NCI-H128 (cell line): ENCODE results near the gene TARS2.

Experiments used
- DNase-seq: peaks from one replicate; lab custom pipeline; 2025; ENCODE audit not compliant: unreplicated experiment; lab: John Stamatoyannopoulos, UW

The TARS2 gene

DNA sequence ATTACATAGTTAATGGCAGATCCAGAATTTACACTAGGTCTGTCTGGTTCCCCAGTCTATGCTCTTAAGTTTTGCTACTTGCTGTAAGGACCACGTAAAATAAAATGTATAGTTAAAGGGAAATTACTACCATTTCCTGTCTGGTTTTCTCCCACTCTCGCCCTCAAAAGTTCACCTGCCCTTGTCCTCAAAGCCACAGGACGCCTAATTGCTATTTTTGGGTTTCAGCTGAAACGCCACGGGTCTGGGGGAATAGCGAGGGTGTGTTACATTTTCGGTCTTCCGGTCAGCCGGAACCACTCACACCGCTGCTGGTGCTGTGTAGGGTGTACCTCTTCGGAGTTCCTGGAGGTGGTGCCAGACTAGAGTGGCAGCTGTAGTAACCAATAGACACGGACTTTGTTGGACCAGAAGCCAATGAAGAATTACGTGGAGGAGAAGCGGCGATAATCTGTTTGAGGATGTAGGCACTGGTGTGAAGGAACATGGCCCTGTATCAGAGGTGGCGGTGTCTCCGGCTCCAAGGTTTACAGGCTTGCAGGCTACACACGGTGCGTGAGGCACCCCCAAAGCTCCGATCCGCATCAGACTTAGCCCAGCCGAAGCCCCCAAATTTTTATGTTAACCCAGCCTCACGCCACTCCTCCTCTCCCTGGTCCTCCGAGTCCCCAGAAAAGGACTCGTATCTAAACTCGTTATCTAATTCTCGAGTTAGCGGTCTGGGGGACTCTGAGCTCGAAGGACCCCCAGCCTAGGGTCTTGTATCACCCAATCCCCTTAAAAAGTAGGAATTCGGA lies at the start of gene TARS2:
TARS2 (plus strand) TSS at position 454 of the 797 bp plus-strand sequence; CDS start at position 486, 32 bp downstream.
- DNase-seq = peak; percentile 98

DNA sequence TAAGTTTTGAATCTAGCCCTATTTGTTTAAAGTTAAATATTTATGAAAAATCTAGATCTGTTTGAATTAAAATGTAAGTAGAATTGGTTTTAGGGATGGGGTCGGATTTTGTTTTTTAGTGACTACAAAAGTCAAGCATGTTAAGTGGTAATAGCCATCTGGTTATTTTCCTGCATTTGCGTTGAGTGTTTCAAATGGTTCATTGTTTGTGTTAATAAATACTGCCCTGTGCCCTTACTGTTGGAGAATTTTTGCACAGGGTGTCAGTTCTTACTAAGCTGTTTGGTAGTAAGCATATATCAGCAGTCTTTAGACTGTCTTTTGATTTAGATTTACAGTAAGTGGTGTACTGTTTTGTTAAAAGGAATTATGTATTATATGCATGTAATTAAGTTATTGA lies 46.1 kb upstream of the TARS2 start:
- DNase-seq = no peak

- no peak for DNase-seq
These were observed 43.0 kb upstream of the TARS2 start for GRCh38 chr1:150444232-150444631.

DNA sequence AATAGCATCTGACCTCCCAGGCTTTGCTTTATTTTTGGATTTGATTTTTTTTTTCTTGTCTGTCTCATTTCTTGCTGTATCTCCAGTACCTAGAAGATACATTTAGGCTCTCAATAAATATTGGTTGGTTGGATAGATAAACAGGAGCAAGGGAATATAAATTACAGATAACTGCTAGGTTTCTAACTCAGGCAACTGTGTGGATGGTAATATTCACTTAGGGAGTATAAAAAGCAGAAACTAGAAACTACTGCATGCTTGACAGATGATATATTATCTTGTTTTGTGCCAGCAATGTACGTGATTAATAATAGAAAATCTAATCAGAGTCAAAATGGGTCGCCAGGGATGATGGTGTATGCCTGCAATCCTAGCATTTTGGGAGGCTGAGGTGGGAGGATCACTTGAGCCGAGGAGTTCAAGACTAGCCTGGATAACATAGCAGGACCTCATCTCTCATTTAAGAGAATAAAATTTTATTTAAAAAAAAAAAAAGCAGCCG lies 31.0 kb upstream of the TARS2 start:
- no peak for DNase-seq

DNA sequence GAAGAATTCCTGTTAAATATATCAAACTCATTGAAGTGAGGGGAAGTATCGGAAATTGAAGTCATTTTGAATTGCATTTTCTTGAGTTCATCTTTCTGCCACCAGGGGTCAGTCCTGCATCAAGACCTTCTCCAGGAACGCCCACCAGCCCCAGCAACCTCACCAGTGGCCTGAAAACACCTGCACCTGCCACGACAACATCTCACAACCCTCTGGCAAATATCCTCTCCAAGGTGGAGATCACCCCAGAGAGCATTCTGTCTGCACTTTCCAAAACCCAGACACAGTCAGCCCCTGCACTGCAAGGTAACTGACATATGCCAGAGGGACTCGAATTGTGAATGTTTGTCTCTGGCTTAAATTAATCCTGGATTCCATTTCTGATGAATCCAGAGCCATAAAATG lies 22.8 kb upstream of the TARS2 start:
- peak; percentile 23 for DNase-seq

- no peak for DNase-seq
These were observed 20.3 kb upstream of the TARS2 start for GRCh38 chr1:150466964-150467363.

DNA sequence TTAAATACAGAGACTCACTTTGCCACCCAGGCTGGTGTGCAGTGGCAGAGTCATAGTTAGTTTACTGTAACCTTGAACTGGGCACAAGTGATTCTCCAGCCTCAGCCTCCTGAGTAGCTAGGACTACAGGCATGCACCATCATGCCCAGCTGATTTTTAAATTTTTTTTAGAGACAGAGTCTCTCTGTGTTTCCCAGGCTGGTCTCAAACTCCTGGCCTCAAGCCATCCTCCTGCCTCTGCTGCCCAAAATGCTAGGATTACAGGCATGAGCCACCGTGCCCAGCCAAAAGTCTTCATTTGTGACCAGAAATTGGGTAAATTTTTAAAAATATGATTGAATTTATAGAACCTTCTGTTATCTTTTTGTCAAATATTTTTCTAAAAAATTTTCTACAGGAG lies 17.9 kb upstream of the TARS2 start:
- DNase-seq = no peak

DNA sequence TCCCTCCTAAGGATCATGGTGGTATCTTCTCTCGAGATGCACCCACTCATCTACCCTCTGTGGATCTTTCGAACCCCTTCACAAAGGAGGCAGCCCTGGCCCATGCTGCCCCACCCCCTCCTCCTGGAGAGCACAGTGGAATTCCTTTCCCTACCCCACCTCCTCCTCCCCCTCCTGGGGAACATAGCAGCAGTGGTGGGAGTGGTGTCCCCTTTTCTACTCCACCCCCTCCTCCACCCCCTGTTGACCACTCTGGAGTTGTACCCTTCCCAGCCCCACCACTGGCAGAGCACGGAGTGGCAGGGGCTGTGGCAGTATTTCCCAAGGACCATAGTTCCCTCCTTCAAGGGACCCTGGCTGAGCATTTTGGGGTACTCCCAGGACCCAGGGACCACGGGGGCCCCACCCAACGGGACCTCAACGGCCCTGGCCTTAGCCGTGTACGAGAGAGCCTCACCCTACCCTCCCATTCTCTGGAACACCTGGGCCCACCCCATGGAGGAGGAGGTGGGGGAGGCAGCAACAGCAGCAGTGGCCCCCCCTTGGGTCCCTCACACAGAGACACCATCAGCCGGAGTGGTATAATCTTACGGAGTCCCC lies 14.5 kb upstream of the TARS2 start:
- no peak for DNase-seq

GRCh38 chr1:150473659-150474058 lies 13.6 kb upstream of the TARS2 start:
- no peak for DNase-seq

DNA sequence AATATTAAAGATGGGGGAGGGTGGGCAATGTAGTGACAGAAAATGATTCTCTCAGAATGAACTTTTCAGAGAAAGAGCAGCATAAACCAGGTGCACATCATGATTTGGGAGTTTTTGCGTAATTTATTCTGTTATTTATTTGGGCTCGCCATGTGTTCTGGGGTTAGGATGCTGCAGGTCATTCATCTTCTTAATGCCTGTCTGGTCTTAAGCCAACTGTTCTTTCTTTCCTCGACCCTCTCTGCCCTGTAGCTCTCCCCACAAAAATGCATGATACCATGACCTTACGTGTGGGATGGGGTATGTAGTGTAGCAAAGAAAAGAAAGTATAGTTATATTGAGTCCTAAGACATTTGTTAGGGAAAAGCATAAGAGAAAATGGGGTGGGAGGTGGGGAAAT lies 12.3 kb upstream of the TARS2 start:
- no peak for DNase-seq

GRCh38 chr1:150476754-150477153 lies 10.5 kb upstream of the TARS2 start:
- DNase-seq = no peak

DNA sequence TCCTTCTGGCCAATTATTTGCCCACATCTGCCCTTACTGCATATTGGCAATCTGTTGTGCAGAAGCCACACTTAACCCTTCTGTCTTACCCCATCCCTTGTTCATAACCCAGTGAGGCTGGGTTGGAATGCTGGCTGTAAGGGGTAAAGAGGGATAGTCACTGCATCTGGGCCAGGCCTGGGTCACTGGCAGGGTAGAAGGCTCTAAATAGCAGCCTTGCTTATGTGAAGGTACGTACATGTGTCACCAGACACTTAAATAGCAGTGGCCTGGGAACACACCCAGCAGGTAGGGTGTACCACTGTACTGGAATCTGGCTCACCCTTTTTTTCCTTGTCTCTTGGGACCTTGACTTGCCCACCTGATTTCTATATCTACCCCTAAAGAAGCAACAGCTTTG lies 9.9 kb upstream of the TARS2 start:
- no peak for DNase-seq

- DNase-seq = no peak
These were observed 9.5 kb upstream of the TARS2 start for GRCh38 chr1:150477733-150478132.

- no peak for DNase-seq
These were observed 7.8 kb upstream of the TARS2 start for GRCh38 chr1:150479370-150479769.

GRCh38 chr1:150479927-150480352 lies 7.3 kb upstream of the TARS2 start:
- no peak for DNase-seq

- DNase-seq = no peak
These were observed 2.8 kb upstream of the TARS2 start for GRCh38 chr1:150484431-150484830.

DNA sequence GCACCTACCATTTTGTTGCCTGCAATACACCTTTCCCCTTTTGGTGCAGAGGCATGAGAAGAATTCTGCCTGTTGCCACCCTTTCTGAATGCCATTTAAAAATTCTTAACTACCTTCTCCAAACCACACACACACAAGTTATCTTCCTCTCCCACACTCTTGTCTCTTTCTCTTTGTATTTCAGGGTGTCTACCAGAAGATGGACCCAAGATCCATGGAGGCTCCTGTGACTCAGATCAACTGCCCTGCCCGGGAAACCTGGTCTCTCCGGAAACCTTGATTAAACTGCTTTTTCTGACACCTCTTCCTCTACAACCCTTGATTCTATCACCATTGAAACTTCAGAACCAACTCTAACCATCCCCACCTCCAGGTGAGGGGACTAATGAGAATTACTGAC lies 2.4 kb upstream of the TARS2 start:
- no peak for DNase-seq

DNA sequence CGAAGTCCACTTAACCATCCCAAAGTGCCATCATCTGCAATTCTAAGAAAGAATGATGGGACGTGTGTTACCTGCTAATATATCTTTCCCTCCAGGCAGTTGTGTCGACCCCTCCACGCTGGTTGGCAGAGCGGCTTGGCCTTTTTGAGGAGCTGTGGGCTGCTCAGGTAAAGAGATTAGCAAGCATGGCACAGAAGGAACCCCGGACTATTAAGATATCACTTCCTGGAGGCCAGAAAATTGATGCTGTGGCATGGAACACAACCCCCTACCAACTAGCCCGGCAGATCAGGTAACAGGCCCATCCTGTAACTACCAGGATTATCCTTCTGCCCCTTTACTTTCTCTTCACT lies 520 bp downstream of the TARS2 start:
- DNase-seq = no peak

GRCh38 chr1:150493175-150493574 lies 6.0 kb downstream of the TARS2 start:
- DNase-seq = no peak

DNA sequence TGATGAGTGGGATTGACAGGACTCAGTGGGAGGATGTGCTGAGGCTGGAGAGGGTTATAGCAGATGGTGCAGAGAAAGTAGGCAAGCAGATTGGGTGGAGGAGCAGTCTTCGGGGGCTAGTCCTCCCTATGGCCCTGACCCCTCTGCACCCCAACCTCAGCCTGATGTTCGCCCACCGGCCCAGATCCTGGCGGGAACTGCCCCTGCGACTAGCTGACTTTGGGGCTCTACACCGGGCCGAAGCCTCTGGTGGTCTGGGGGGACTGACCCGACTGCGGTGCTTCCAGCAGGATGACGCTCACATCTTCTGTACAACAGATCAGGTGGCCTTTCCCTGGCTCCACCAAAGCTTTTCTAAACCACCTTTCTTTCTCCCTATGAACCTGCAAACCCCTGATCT lies 11.1 kb downstream of the TARS2 start:
- DNase-seq = no peak

DNA sequence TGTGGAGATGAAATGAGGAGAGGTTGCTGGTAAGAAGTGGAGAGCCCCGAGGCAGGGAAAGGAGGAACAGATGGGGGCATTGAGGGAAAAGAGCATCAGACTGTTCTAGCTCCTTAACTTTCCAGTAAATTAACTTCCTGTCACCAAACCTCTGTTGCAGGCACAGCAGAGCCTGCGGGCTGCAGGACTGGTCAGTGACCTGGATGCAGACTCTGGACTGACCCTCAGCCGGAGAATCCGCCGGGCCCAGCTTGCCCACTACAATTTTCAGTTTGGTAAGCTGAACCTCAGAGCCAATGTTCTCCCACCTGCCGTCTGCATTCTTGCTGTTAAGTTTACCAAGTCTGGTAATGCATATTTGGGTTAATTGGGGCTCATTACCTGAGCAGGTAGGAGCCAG lies 18.2 kb downstream of the TARS2 start:
- DNase-seq = no peak
